NCI-H1417 treated with DMSO at 0.1 percent for 48 hours (cell line): ENCODE results near the gene OPA3.
A peak's percentile ranks its signal among the peaks of the same experiment; 100 is the strongest.
"Not testable (repeated sequence)": the region's sequence is repeated elsewhere in the genome, so short reads cannot be mapped to it uniquely, and the experiment has no call there.

Experiments used
- DNase-seq: peaks from one replicate; lab custom pipeline; 2025; lab: John Stamatoyannopoulos, UW

The OPA3 gene

GRCh38 chr19:45522010-45522941 is 62.3 kb downstream of the OPA3 start:
- no peak for DNase-seq

- DNase-seq: no peak
Observed at GRCh38 chr19:45518469-45518826, 66.2 kb downstream of the OPA3 start.

- no peak for DNase-seq
Observed at GRCh38 chr19:45517641-45518468, 66.7 kb downstream of the OPA3 start.

- DNase-seq: no peak
Observed at GRCh38 chr19:45517238-45517637, 67.4 kb downstream of the OPA3 start.

GRCh38 chr19:45515807-45516401 is 68.7 kb downstream of the OPA3 start:
- no peak for DNase-seq

GRCh38 chr19:45515081-45515624 is 69.4 kb downstream of the OPA3 start:
- no peak for DNase-seq

GRCh38 chr19:45514376-45515051 is 70.1 kb downstream of the OPA3 start:
- DNase-seq: no peak

GRCh38 chr19:45512881-45513483 is 71.6 kb downstream of the OPA3 start:
- DNase-seq: no peak

GRCh38 chr19:45511074-45511473 is 73.5 kb downstream of the OPA3 start:
- DNase-seq: no peak

GRCh38 chr19:45510352-45510751 is 74.2 kb downstream of the OPA3 start:
- DNase-seq: not testable (repeated sequence)

- no peak for DNase-seq
Observed at GRCh38 chr19:45509692-45510015, 74.9 kb downstream of the OPA3 start.

- no peak for DNase-seq
Observed at GRCh38 chr19:45508861-45509691, 75.5 kb downstream of the OPA3 start.

GRCh38 chr19:45508417-45508860 is 76.2 kb downstream of the OPA3 start:
- no peak for DNase-seq

GRCh38 chr19:45507872-45508416 is 76.7 kb downstream of the OPA3 start:
- DNase-seq: no peak

- no peak for DNase-seq
Observed at GRCh38 chr19:45506989-45507871, 77.4 kb downstream of the OPA3 start, which contains the start of gene VASP. Gene VASP (plus strand): TSS chr19:45507479. CDS start chr19:45507772, 293 bp downstream.

- peak; percentile 28 for DNase-seq
Observed at GRCh38 chr19:45506246-45506988, 78.2 kb downstream of the OPA3 start.

- DNase-seq: no peak
Observed at GRCh38 chr19:45505996-45506245, 78.7 kb downstream of the OPA3 start.

- no peak for DNase-seq
Observed at GRCh38 chr19:45505151-45505995, 79.2 kb downstream of the OPA3 start.
